ENCODE measurements around the gene CNTRL. TPM values are rescaled to one million over a fixed set of nuclear protein-coding genes. Genes with fewer than 3 reads are reported as not detected.

CNTRL gene
- total RNA-seq, 2 experiments from 2014 or later: 57.1 to 58.0 TPM

GRCh38 chr9:121206516-121207370 lies 132.0 kb downstream of the CNTRL start:
- DNase-seq: no peak
- peaks cover 18% of the 10 kb centered on the region for H3K4me1 Mint-ChIP-seq
- H3K9me3 Mint-ChIP-seq: no peaks in the 10 kb centered on the region
- H3K36me3 Mint-ChIP-seq: no peaks in the 10 kb centered on the region
- no peak overlapping the region for H3K27ac Mint-ChIP-seq
- H3K27me3 Mint-ChIP-seq: no peaks in the 10 kb centered on the region
- H3K4me3 Mint-ChIP-seq: no peak overlapping the region

- DNase-seq: no peak
- no peaks in the 10 kb centered on the region for H3K9me3 Mint-ChIP-seq
- peaks cover 15% of the 10 kb centered on the region for H3K4me1 Mint-ChIP-seq
- H3K27me3 Mint-ChIP-seq: no peaks in the 10 kb centered on the region
- H3K27ac Mint-ChIP-seq: peak overlapping the region; percentile 35
- no peaks in the 10 kb centered on the region for H3K36me3 Mint-ChIP-seq
- no peak overlapping the region for H3K4me3 Mint-ChIP-seq
These were observed 132.7 kb downstream of the CNTRL start for GRCh38 chr9:121207371-121207940.

GRCh38 chr9:121210536-121210935 lies 135.8 kb downstream of the CNTRL start:
- no peak for DNase-seq
- Mint-ChIP-seq H3K27ac (no peak overlapping the region), H3K27me3 (no peaks in the 10 kb centered on the region), H3K36me3 (no peaks in the 10 kb centered on the region), H3K9me3 (no peaks in the 10 kb centered on the region), H3K4me3 (no peak overlapping the region), H3K4me1 (peaks cover 15% of the 10 kb centered on the region)

DNA sequence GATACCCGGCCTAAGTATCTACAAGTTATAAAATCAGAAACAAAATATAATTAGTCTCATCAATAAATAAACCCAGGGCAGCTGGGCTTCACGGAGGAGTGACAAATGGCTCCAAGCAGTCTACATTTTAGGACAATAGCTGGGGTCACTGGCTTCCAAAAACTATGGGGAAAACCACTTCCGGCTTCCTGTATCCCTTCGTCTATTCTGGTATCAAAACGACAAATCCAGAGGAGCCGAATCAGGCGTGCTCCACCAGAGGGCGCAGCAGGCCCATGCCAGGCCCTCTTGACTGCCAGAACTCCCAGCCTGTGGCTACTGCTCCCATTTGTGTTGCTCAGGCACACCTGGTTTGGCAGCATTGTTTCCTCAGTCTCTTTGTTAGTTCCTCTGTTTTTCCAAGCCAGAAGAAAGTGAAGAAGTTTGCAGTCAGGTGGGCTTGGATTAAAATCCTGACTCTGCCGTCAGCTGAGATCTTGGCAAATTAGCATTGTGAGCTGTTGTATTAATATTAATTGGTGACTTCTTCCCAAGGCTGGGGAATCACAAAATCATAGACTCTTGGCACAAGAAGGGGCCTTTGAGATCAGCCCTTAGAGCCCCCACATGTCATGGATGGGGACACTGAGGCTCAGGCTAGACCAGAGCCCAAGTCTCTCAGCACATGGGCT lies 138.5 kb downstream of the CNTRL start:
- no peaks in the 10 kb centered on the region for H3K27me3 Mint-ChIP-seq
- H3K4me1 Mint-ChIP-seq: peaks cover 3% of the 10 kb centered on the region
- peak; percentile 74 for DNase-seq
- H3K9me3 Mint-ChIP-seq: no peaks in the 10 kb centered on the region
- H3K27ac Mint-ChIP-seq: peak overlapping the region; percentile 54
- H3K36me3 Mint-ChIP-seq: peaks cover 3% of the 10 kb centered on the region
- no peak overlapping the region for H3K4me3 Mint-ChIP-seq

GRCh38 chr9:121214005-121214404 lies 139.2 kb downstream of the CNTRL start:
- H3K36me3 Mint-ChIP-seq: peaks cover 3% of the 10 kb centered on the region
- no peaks in the 10 kb centered on the region for H3K27me3 Mint-ChIP-seq
- no peak overlapping the region for H3K27ac Mint-ChIP-seq
- H3K4me1 Mint-ChIP-seq: peaks cover 3% of the 10 kb centered on the region
- no peaks in the 10 kb centered on the region for H3K9me3 Mint-ChIP-seq
- DNase-seq: no peak
- H3K4me3 Mint-ChIP-seq: no peak overlapping the region

GRCh38 chr9:121216271-121216805 lies 141.6 kb downstream of the CNTRL start:
- Mint-ChIP-seq H3K27me3 (no peaks in the 10 kb centered on the region), H3K36me3 (peaks cover 3% of the 10 kb centered on the region), H3K4me1 (peaks cover 3% of the 10 kb centered on the region), H3K27ac (no peak overlapping the region), H3K9me3 (no peaks in the 10 kb centered on the region), H3K4me3 (no peak overlapping the region)
- no peak for DNase-seq

DNA sequence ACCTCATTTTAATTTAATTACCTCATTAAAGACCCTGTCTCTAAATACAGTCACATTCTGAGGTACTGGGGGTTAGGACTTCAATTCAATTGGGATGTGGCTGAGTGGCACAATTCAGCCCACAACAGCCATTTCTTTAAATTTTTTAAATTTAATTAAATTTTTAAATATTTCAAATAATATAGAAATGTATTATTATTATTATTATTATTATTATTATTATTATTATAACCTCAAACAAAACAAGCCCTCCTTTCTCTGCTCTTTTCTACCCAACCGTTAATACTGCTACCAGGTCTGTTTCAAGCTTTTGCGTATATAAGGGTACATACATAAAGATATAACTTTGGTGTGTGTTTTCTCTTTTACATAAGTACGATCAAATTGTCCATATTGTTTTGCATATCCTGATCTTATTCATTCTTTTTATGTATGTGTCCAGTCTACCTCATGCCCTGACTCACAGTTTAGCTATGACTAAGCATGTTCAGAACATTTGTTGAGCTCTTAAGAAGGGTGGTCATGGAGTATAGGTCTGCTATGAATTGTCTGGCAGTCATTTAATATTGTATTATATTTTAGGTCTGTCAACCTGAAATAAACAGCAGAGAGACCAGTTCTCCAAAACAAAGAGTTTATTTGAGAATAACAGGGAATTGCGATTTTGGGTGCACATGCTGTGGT lies 143.0 kb downstream of the CNTRL start:
- Mint-ChIP-seq H3K4me3 (no peak overlapping the region), H3K36me3 (peaks cover 3% of the 10 kb centered on the region), H3K4me1 (peaks cover 3% of the 10 kb centered on the region), H3K27ac (no peak overlapping the region), H3K27me3 (no peaks in the 10 kb centered on the region), H3K9me3 (no peaks in the 10 kb centered on the region)
- DNase-seq: no peak

- no peaks in the 10 kb centered on the region for H3K27me3 Mint-ChIP-seq
- H3K27ac Mint-ChIP-seq: no peak overlapping the region
- DNase-seq: no peak
- no peaks in the 10 kb centered on the region for H3K9me3 Mint-ChIP-seq
- peaks cover 3% of the 10 kb centered on the region for H3K4me1 Mint-ChIP-seq
- H3K4me3 Mint-ChIP-seq: no peak overlapping the region
- H3K36me3 Mint-ChIP-seq: peaks cover 3% of the 10 kb centered on the region
These were observed 143.7 kb downstream of the CNTRL start for GRCh38 chr9:121218357-121219027.

GRCh38 chr9:121219530-121219929 lies 144.8 kb downstream of the CNTRL start:
- Mint-ChIP-seq H3K4me1 (peaks cover 3% of the 10 kb centered on the region), H3K9me3 (no peaks in the 10 kb centered on the region), H3K27ac (no peak overlapping the region), H3K36me3 (peaks cover 3% of the 10 kb centered on the region), H3K27me3 (no peaks in the 10 kb centered on the region), H3K4me3 (no peak overlapping the region)
- DNase-seq: no peak

GRCh38 chr9:121220996-121221663 lies 146.4 kb downstream of the CNTRL start:
- H3K4me1 Mint-ChIP-seq: peaks cover 3% of the 10 kb centered on the region
- H3K27ac Mint-ChIP-seq: no peak overlapping the region
- peaks cover 3% of the 10 kb centered on the region for H3K36me3 Mint-ChIP-seq
- no peak for DNase-seq
- H3K9me3 Mint-ChIP-seq: no peaks in the 10 kb centered on the region
- H3K27me3 Mint-ChIP-seq: no peaks in the 10 kb centered on the region
- no peak overlapping the region for H3K4me3 Mint-ChIP-seq

DNA sequence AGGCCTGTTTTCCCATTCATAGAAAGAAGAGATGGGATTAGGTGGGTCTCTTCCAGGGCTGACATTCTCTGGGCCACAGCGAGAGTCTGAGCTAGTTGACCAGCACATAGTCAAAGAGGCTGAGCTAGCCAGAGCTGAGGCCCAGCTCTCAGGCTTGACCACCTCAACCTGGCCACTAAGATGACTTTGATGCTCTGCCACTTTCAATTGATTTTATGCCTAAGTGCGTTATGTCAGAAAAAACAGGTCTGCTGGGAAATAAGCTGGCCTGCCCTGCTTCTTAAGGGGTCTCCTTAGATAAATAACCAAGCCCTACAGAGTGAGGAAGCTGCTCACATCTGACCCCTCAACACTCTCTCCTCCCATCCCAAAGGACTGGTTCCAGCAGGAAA lies 146.9 kb downstream of the CNTRL start:
- no peaks in the 10 kb centered on the region for H3K9me3 Mint-ChIP-seq
- H3K27ac Mint-ChIP-seq: no peak overlapping the region
- H3K4me1 Mint-ChIP-seq: no peaks in the 10 kb centered on the region
- H3K4me3 Mint-ChIP-seq: no peak overlapping the region
- no peak for DNase-seq
- H3K27me3 Mint-ChIP-seq: no peaks in the 10 kb centered on the region
- no peaks in the 10 kb centered on the region for H3K36me3 Mint-ChIP-seq

DNA sequence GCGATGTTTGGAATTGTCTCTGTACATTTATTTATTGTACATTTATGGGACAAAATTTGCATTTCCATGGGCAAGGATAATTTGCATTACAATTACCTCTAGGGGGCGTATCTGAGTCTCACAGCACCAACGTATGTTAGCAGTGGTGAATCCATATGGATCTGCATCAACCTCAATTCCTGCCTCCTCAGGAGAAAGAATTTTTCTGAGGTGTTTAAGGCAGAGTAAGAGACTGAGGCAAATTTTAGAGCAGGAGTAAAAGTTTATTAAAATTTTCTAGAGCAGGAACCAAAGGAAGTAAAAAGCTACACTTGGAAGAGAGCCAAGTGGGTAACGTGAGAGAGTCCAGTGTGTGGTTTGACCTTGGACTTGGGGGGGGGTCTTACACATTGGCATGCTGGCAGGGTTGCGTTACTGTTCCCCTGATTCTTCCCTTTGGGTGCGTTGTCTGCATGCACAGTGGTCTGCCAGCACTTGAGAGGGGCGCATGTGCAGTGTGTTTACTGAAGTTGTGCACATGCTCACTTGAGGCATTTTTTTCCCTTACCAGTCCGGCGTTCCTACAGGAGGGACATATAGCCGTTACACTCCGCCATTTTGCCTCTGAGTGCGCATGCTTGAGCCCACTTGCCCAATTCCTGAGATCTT lies 147.9 kb downstream of the CNTRL start:
- Mint-ChIP-seq H3K27ac (no peak overlapping the region), H3K27me3 (no peaks in the 10 kb centered on the region), H3K9me3 (no peaks in the 10 kb centered on the region), H3K36me3 (no peaks in the 10 kb centered on the region), H3K4me1 (no peaks in the 10 kb centered on the region), H3K4me3 (no peak overlapping the region)
- DNase-seq: no peak

- Mint-ChIP-seq H3K27me3 (no peaks in the 10 kb centered on the region), H3K27ac (no peak overlapping the region), H3K36me3 (no peaks in the 10 kb centered on the region), H3K9me3 (no peaks in the 10 kb centered on the region), H3K4me1 (no peaks in the 10 kb centered on the region), H3K4me3 (no peak overlapping the region)
- no peak for DNase-seq
These were observed 150.5 kb downstream of the CNTRL start for GRCh38 chr9:121225240-121225639.

DNA sequence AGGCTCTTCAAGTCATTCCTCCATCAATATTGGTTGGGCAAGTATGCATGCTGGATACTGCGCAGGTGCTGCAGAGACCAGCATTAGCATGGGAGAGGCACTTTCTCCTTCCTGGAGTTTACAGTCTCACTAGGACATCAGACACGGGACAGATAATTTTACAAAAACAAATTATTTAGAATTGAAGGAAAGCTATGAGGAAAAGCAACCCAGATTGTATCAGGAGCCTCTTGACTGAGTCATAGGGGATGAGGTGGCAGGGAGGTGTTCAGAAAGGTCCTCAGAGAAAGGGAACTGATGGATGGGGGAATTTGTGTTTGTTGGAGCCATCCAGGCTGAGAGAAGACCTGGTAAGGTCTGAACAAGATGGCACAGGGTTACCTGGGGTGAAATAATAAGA lies 151.4 kb downstream of the CNTRL start:
- H3K27me3 Mint-ChIP-seq: no peaks in the 10 kb centered on the region
- no peak overlapping the region for H3K4me3 Mint-ChIP-seq
- H3K4me1 Mint-ChIP-seq: no peaks in the 10 kb centered on the region
- DNase-seq: no peak
- H3K36me3 Mint-ChIP-seq: no peaks in the 10 kb centered on the region
- no peaks in the 10 kb centered on the region for H3K9me3 Mint-ChIP-seq
- no peak overlapping the region for H3K27ac Mint-ChIP-seq

Data from activated naive CD8-positive, alpha-beta T cell treated with anti-CD3 and anti-CD28 coated beads for 36 hours (primary cell).